Neutrophil (primary cell): ENCODE data around the gene CD27.

ENCODE experiments used
- H3K27ac ChIP-seq: fragments of 200-600 bp; sonication (generic); 2 replicates; pipeline ENCODE4 v1.5.1; 2016; ENCODE audit warnings: mild to moderate bottlenecking, moderate library complexity
- H3K27me3 ChIP-seq: fragments of 200-600 bp; sonication (generic); 2 replicates; pipeline ENCODE4 v1.6.0; 2016; ENCODE audit warnings: mild to moderate bottlenecking
- H3K36me3 ChIP-seq: fragments of 200-600 bp; sonication (generic); 2 replicates; pipeline ENCODE4 v1.5.1; 2017
- H3K4me1 ChIP-seq, 2 experiments: fragments of 200-600 bp in 1 of 2; sonication (generic) in 1 of 2; 1 replicate in 1 of 2; 2 replicates in 1 of 2; pipeline versions ENCODE4 v1.5.1 to v1.6.1; 2013 to 2016; ENCODE audit warnings: low read depth in 1 of 2, low read length in 1 of 2, mild to moderate bottlenecking in 1 of 2, moderate library complexity in 1 of 2; ENCODE audit not compliant: control insufficient read depth in 1 of 2, insufficient read depth in 1 of 2
- H3K4me3 ChIP-seq, 2 experiments: fragments of 200-600 bp in 1 of 2; sonication (generic) in 1 of 2; 1 replicate in 1 of 2; 2 replicates in 1 of 2; pipeline ENCODE4 v1.5.1; 2013 to 2016; ENCODE audit warnings: low read depth in 1 of 2, low read length in 1 of 2, mild to moderate bottlenecking in 1 of 2, moderate library complexity in 1 of 2
- H3K9me3 ChIP-seq: fragments of 200-600 bp; sonication (generic); 2 replicates; pipeline ENCODE4 v1.5.1; 2016
- TF ChIP-seq, protein P1 (sequence below): fragments of 200-600 bp; sonication (generic); IDR thresholded peaks from 2 replicates; pipeline ENCODE4 v1.5.1; 2016; ENCODE audit warnings: antibody characterized with exemption

Gene CD27

DNA sequence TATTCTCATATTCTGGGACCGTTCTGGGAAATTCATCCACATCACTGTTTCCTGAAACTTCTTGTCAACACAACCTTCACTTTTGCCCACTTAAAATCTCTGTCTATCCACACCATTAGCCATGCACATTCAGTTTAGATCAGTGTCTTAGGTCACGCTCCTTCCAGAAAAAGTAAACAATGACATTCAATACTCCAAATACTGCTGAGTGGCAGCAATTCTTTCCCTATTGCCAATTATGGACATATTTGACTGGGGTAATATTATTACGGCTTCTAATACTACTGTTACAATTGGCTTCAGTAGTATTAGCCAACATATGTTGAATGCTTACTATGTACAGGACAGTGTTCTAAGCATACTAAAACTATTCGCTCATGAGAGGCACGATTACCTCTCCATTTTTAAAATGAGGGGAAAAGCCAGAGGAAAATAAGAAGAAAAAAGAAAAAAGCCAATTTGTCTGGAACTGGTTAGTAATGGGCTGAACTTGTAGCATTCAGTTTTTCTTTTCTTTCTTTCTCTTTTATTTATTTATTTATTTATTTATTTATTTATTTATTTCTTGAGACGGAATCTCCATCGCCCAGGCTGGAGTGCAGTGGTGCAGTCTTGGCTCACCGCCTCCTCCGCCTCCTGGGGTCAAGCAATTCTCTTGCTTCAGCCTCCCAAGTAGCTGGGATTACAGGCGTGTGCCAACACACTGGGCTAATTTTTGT, 37.4 kb upstream of the CD27 start:
- TF ChIP-seq, protein P1, sequence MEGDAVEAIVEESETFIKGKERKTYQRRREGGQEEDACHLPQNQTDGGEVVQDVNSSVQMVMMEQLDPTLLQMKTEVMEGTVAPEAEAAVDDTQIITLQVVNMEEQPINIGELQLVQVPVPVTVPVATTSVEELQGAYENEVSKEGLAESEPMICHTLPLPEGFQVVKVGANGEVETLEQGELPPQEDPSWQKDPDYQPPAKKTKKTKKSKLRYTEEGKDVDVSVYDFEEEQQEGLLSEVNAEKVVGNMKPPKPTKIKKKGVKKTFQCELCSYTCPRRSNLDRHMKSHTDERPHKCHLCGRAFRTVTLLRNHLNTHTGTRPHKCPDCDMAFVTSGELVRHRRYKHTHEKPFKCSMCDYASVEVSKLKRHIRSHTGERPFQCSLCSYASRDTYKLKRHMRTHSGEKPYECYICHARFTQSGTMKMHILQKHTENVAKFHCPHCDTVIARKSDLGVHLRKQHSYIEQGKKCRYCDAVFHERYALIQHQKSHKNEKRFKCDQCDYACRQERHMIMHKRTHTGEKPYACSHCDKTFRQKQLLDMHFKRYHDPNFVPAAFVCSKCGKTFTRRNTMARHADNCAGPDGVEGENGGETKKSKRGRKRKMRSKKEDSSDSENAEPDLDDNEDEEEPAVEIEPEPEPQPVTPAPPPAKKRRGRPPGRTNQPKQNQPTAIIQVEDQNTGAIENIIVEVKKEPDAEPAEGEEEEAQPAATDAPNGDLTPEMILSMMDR = no peak
- Histone ChIP-seq H3K36me3 (no peaks in the 10 kb centered on the region), H3K27me3 (no peaks in the 10 kb centered on the region), H3K9me3 (no peaks in the 10 kb centered on the region), H3K27ac (no peak overlapping the region), H3K4me3 (no peak overlapping the region), H3K4me1 (no peaks in the 10 kb centered on the region)

DNA sequence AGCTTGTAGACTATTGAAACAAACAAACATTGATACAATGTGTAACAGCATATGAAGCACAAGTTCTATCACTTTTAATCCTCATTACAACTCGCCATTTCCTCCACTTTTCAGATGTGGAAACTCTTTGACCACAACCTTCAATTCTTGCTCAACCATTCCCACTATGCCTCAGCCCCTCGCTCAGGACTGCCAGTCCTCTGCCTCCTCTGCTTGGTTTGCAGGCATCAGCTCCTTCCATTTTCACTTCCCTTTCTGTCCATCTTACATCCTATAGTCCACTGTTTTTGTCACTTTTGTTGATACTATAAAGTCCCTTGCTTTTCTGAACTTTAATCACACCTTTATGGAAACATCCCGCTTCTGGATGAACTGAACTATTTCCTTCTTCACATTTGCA, 28.2 kb upstream of the CD27 start:
- H3K27ac ChIP-seq = peak overlapping the region; percentile 22
- TF ChIP-seq, protein P1 = no peak
- no peaks in the 10 kb centered on the region for H3K36me3 ChIP-seq
- H3K4me1 ChIP-seq = peaks cover 12 to 16% of the 10 kb centered on the region in 2 experiments
- H3K9me3 ChIP-seq = no peaks in the 10 kb centered on the region
- no peak overlapping the region for H3K4me3 ChIP-seq
- no peaks in the 10 kb centered on the region for H3K27me3 ChIP-seq

DNA sequence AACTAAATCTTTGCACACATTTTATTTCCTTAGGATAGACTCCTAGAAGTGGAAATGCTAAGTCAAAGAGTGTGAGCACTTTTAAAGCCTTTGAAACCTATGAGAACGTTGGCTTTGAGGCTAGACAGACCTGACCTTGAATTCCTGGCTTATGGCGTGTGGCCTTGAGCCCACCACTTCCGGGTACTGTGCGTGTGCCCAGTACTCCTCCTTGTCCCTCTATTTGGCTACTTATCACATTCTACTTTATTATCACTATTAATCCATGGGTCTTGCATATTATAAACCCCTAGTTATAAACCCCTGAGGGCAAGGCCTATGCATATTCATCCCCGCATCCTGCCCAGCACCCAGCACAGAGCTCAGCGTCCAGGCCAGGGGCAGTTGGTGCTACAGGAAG, 26.0 kb upstream of the CD27 start:
- H3K4me3 ChIP-seq = no peak overlapping the region
- no peaks in the 10 kb centered on the region for H3K36me3 ChIP-seq
- H3K9me3 ChIP-seq = no peaks in the 10 kb centered on the region
- H3K27ac ChIP-seq = no peak overlapping the region
- peaks cover 19 to 21% of the 10 kb centered on the region in 2 experiments for H3K4me1 ChIP-seq
- TF ChIP-seq, protein P1 = no peak
- H3K27me3 ChIP-seq = no peaks in the 10 kb centered on the region

DNA sequence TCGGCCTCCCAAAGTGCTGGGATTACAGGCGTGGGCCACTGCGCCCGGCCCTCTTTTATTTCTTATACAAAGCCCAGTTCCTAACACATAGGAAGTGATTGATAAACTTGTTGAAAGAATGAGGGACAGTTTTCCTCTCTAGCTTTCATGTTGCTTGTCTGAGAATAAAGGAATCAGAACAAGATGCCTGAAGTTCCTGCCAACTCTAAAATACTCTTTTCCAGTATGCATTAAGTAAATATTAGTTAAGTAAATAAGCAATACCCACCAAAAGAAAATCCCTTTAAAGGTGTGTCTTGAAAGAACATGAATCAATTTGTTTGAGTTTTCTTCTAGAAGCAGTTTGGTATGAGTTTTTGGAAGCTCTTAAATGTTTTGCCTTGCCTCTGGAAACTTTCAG, 24.4 kb upstream of the CD27 start:
- no peaks in the 10 kb centered on the region for H3K27me3 ChIP-seq
- H3K27ac ChIP-seq = no peak overlapping the region

DNA sequence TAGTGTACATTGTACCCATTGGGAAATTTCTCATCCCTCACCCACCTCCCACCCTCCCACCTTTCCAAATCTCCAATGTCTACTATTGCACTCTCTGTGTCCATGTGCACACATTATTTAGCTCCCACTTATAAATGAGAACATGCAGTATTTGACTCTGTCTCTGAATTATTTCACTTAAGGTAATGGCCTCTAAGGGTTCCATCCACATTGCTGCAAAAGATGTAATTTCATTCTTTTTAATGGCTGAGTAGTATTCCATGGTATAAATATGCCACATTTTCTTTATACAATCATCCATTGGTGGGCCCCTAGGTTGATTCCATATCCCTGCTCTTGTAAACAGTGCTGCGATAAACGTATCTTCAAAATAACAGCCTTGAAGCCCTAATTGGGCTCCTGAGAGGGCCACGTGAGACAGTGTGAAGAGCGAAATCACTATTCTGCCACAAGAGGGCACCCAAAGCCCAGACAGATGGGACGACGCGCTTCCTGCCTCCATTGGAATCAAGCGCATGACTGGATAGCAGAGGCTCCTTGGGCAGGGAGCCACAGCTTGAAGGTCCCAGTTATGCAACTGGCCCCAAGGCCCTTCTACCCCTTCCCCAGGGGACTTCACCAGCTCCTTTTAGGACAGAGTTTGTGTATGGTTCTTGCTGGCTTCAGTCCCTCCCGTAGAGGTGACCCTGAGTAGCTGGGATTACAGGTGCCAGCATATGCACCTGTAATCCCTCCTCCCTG, 21.3 kb upstream of the CD27 start:
- H3K27ac ChIP-seq = peak overlapping the region; percentile 49
- peaks cover 19 to 36% of the 10 kb centered on the region in 2 experiments for H3K4me1 ChIP-seq
- H3K9me3 ChIP-seq = no peaks in the 10 kb centered on the region
- no peak overlapping the region for H3K4me3 ChIP-seq
- no peaks in the 10 kb centered on the region for H3K27me3 ChIP-seq
- TF ChIP-seq, protein P1 = peak; percentile 91
- no peaks in the 10 kb centered on the region for H3K36me3 ChIP-seq

More for the DNA sequence above, 24.4 kb upstream of the CD27 start:
- no peaks in the 10 kb centered on the region for H3K36me3 ChIP-seq
- H3K9me3 ChIP-seq = no peaks in the 10 kb centered on the region
- TF ChIP-seq, protein P1 = no peak
- no peak overlapping the region for H3K4me3 ChIP-seq
- peaks cover 24 to 33% of the 10 kb centered on the region in 2 experiments for H3K4me1 ChIP-seq
